NCI-H2196 (cell line): ENCODE measurements around the gene TRPC4.

ENCODE experiments used
- DNase-seq: peaks from one replicate; lab custom pipeline; 2025; ENCODE audit not compliant: unreplicated experiment; lab: John Stamatoyannopoulos, UW

The TRPC4 gene

GRCh38 chr13:37729876-37730275 lies 139.7 kb downstream of the TRPC4 start:
- no peak for DNase-seq

GRCh38 chr13:37716420-37717195 lies 153.0 kb downstream of the TRPC4 start:
- DNase-seq: no peak

- no peak for DNase-seq
These were observed 154.0 kb downstream of the TRPC4 start for GRCh38 chr13:37715606-37716015.

GRCh38 chr13:37709318-37709717 lies 160.3 kb downstream of the TRPC4 start:
- DNase-seq: no peak

- no peak for DNase-seq
These were observed 161.7 kb downstream of the TRPC4 start for GRCh38 chr13:37707739-37708500.

- DNase-seq: no peak
These were observed 163.5 kb downstream of the TRPC4 start for GRCh38 chr13:37706041-37706440.

GRCh38 chr13:37701972-37702371 lies 167.6 kb downstream of the TRPC4 start:
- DNase-seq: no peak

- no peak for DNase-seq
These were observed 168.3 kb downstream of the TRPC4 start for GRCh38 chr13:37701306-37701705.

- DNase-seq: no peak
These were observed 168.7 kb downstream of the TRPC4 start for GRCh38 chr13:37700887-37701286.

GRCh38 chr13:37695200-37695599 lies 174.4 kb downstream of the TRPC4 start:
- DNase-seq: no peak

- DNase-seq: no peak
These were observed 179.2 kb downstream of the TRPC4 start for GRCh38 chr13:37690361-37690760.

- DNase-seq: no peak
These were observed 183.1 kb downstream of the TRPC4 start for GRCh38 chr13:37686501-37686900.

GRCh38 chr13:37685206-37685605 lies 184.4 kb downstream of the TRPC4 start:
- no peak for DNase-seq

GRCh38 chr13:37682496-37682895 lies 187.1 kb downstream of the TRPC4 start:
- DNase-seq: no peak

GRCh38 chr13:37681281-37682032 lies 188.1 kb downstream of the TRPC4 start:
- no peak for DNase-seq

- no peak for DNase-seq
These were observed 189.4 kb downstream of the TRPC4 start for GRCh38 chr13:37680137-37680536.

- DNase-seq: no peak
These were observed 190.5 kb downstream of the TRPC4 start for GRCh38 chr13:37679043-37679442.

GRCh38 chr13:37669845-37670244 lies 199.7 kb downstream of the TRPC4 start:
- no peak for DNase-seq

- no peak for DNase-seq
These were observed 201.9 kb downstream of the TRPC4 start for GRCh38 chr13:37667702-37668101.

- DNase-seq: no peak
These were observed 203.5 kb downstream of the TRPC4 start for GRCh38 chr13:37666036-37666435.

GRCh38 chr13:37665420-37665819 lies 204.2 kb downstream of the TRPC4 start:
- no peak for DNase-seq

- DNase-seq: no peak
These were observed 205.8 kb downstream of the TRPC4 start for GRCh38 chr13:37663724-37664123.
